GM18511 (cell line): ENCODE data around the gene ATP10B.
A peak's percentile ranks its signal among the peaks of the same experiment; 100 is the strongest.
"Not testable (repeated sequence)": the region's sequence is repeated elsewhere in the genome, so short reads cannot be mapped to it uniquely, and the experiment has no call there.

Experiments used
- ATAC-seq: cut with Tn5 transposase; IDR thresholded peaks from one replicate; pipeline ENCODE4 v1.9.1; 2021; ENCODE audit warnings: mild to moderate bottlenecking, moderate library complexity; ENCODE audit not compliant: unreplicated experiment

ATP10B gene

GRCh38 chr5:160757194-160757593 lies 94.8 kb downstream of the ATP10B start:
- ATAC-seq = no peak

- no peak for ATAC-seq
Measured at GRCh38 chr5:160750938-160751657, 100.9 kb downstream of the ATP10B start.

GRCh38 chr5:160749682-160750081 lies 102.3 kb downstream of the ATP10B start:
- ATAC-seq = no peak

- ATAC-seq = no peak
Measured at GRCh38 chr5:160749026-160749425, 103.0 kb downstream of the ATP10B start.

GRCh38 chr5:160747987-160748386 lies 104.0 kb downstream of the ATP10B start:
- no peak for ATAC-seq

GRCh38 chr5:160747559-160747958 lies 104.5 kb downstream of the ATP10B start:
- ATAC-seq = no peak

- no peak for ATAC-seq
Measured at GRCh38 chr5:160744268-160745101, 107.5 kb downstream of the ATP10B start.

- ATAC-seq = peak; percentile 70
Measured at GRCh38 chr5:160743027-160743426, 109.0 kb downstream of the ATP10B start.

- no peak for ATAC-seq
Measured at GRCh38 chr5:160742446-160742845, 109.6 kb downstream of the ATP10B start.

GRCh38 chr5:160727296-160727997 lies 124.6 kb downstream of the ATP10B start:
- no peak for ATAC-seq

GRCh38 chr5:160726721-160727120 lies 125.3 kb downstream of the ATP10B start:
- ATAC-seq = no peak

- ATAC-seq = no peak
Measured at GRCh38 chr5:160720822-160721221, 131.2 kb downstream of the ATP10B start.

- ATAC-seq = not testable (repeated sequence)
Measured at GRCh38 chr5:160715508-160715907, 136.5 kb downstream of the ATP10B start.

- ATAC-seq = no peak
Measured at GRCh38 chr5:160703547-160704189, 148.3 kb downstream of the ATP10B start.

- ATAC-seq = peak; percentile 89
Measured at GRCh38 chr5:160702934-160703333, 149.1 kb downstream of the ATP10B start.

GRCh38 chr5:160702311-160702803 lies 149.7 kb downstream of the ATP10B start:
- no peak for ATAC-seq

GRCh38 chr5:160701403-160701802 lies 150.6 kb downstream of the ATP10B start:
- ATAC-seq = no peak

GRCh38 chr5:160699301-160699700 lies 152.7 kb downstream of the ATP10B start:
- ATAC-seq = no peak

GRCh38 chr5:160697281-160697680 lies 154.7 kb downstream of the ATP10B start:
- no peak for ATAC-seq

- no peak for ATAC-seq
Measured at GRCh38 chr5:160694896-160695295, 157.1 kb downstream of the ATP10B start.
